GM18520 (cell line): ENCODE results near the gene MCRIP1.

Experiments used
- ATAC-seq: cut with Tn5 transposase; IDR thresholded peaks from one replicate; pipeline ENCODE4 v1.9.1; 2021; ENCODE audit not compliant: unreplicated experiment

Gene MCRIP1

GRCh38 chr17:81860756-81861568 is 27.9 kb upstream of the MCRIP1 start:
- ATAC-seq, result peak; percentile 79

- ATAC-seq, result no peak
Measured at GRCh38 chr17:81859906-81860755, 27.0 kb upstream of the MCRIP1 start, which contains the start of gene P4HB. Gene P4HB (minus strand): TSS chr17:81860535. CDS start chr17:81860471, 64 bp downstream.

- ATAC-seq, result no peak
Measured at GRCh38 chr17:81858967-81859905, 26.1 kb upstream of the MCRIP1 start.

- ATAC-seq, result no peak
Measured at GRCh38 chr17:81858170-81858966, 25.3 kb upstream of the MCRIP1 start.

GRCh38 chr17:81854974-81855774 is 22.1 kb upstream of the MCRIP1 start:
- no peak for ATAC-seq

GRCh38 chr17:81852237-81852636 is 19.1 kb upstream of the MCRIP1 start:
- ATAC-seq, result no peak

GRCh38 chr17:81851423-81851822 is 18.3 kb upstream of the MCRIP1 start:
- ATAC-seq, result no peak

GRCh38 chr17:81849457-81849856 is 16.4 kb upstream of the MCRIP1 start:
- no peak for ATAC-seq

GRCh38 chr17:81846743-81847689 is 13.9 kb upstream of the MCRIP1 start:
- no peak for ATAC-seq

- ATAC-seq, result no peak
Measured at GRCh38 chr17:81845881-81846742, 13.0 kb upstream of the MCRIP1 start.

GRCh38 chr17:81845361-81845760 is 12.3 kb upstream of the MCRIP1 start:
- ATAC-seq, result no peak

GRCh38 chr17:81844887-81845286 is 11.8 kb upstream of the MCRIP1 start:
- no peak for ATAC-seq

- no peak for ATAC-seq
Measured at GRCh38 chr17:81844327-81844851, 11.3 kb upstream of the MCRIP1 start.

GRCh38 chr17:81843713-81844326 is 10.7 kb upstream of the MCRIP1 start:
- no peak for ATAC-seq

GRCh38 chr17:81842725-81843504 is 9.8 kb upstream of the MCRIP1 start:
- no peak for ATAC-seq

- no peak for ATAC-seq
Measured at GRCh38 chr17:81842378-81842724, 9.3 kb upstream of the MCRIP1 start.
